Endodermal cell (in vitro differentiated cells): Measurements from ENCODE around the gene DDA1. TPM values are rescaled to one million over a fixed set of nuclear protein-coding genes. Genes with fewer than 3 reads are reported as not detected.

Experiments used
- DNase-seq: peaks from one replicate; pipeline ENCODE4 v3.0.0-alpha.2; 2017
- H3K27ac ChIP-seq: 2 replicates; pipeline ENCODE4 v1.5.1; 2013; ENCODE audit warnings: mild to moderate bottlenecking, low read depth, low read length, moderate library complexity
- H3K27me3 ChIP-seq: 2 replicates; pipeline ENCODE4 v1.6.1; 2013; ENCODE audit warnings: mild to moderate bottlenecking, low read length, moderate library complexity; ENCODE audit not compliant: insufficient read depth, control insufficient read depth, poor library complexity, severe bottlenecking
- H3K36me3 ChIP-seq: 2 replicates; pipeline ENCODE4 v1.7.0; 2013; ENCODE audit warnings: mild to moderate bottlenecking, low read length, moderate library complexity; ENCODE audit not compliant: control insufficient read depth, insufficient read depth
- H3K4me1 ChIP-seq: one replicate; pipeline ENCODE4 v1.7.0; 2013; ENCODE audit warnings: low read length; ENCODE audit not compliant: control insufficient read depth, insufficient read depth
- H3K4me3 ChIP-seq: 2 replicates; pipeline ENCODE4 v1.5.1; 2013; ENCODE audit warnings: mild to moderate bottlenecking, low read length, moderate library complexity
- H3K9ac ChIP-seq: 2 replicates; pipeline ENCODE4 v1.6.1; 2013; ENCODE audit warnings: mild to moderate bottlenecking, low read length, moderate library complexity; ENCODE audit not compliant: poor library complexity, severe bottlenecking; ENCODE audit errors: extremely low read depth
- H3K9me3 ChIP-seq: 2 replicates; pipeline ENCODE4 v1.6.1; 2013; ENCODE audit warnings: mild to moderate bottlenecking, low read length, moderate library complexity; ENCODE audit not compliant: control insufficient read depth
- H3K27ac Mint-ChIP-seq: 2 replicates; pipeline ENCODE4 v1.8.0; 2020; ENCODE audit warnings: mixed read lengths
- H3K27me3 Mint-ChIP-seq: 2 replicates; pipeline ENCODE4 v1.8.0; 2021; ENCODE audit warnings: mild to moderate bottlenecking, mixed read lengths; ENCODE audit not compliant: insufficient read depth
- H3K36me3 Mint-ChIP-seq: 2 replicates; pipeline ENCODE4 v1.8.0; 2020; ENCODE audit warnings: low read depth, mixed read lengths
- H3K4me1 Mint-ChIP-seq: 2 replicates; pipeline ENCODE4 v1.8.0; 2020; ENCODE audit warnings: mixed read lengths
- H3K4me3 Mint-ChIP-seq: 2 replicates; pipeline ENCODE4 v1.8.0; 2020; ENCODE audit warnings: mild to moderate bottlenecking, moderate library complexity, mixed read lengths
- H3K9me3 Mint-ChIP-seq: 2 replicates; pipeline ENCODE4 v1.8.0; 2020; ENCODE audit warnings: mild to moderate bottlenecking, mixed read lengths
- CTCF ChIP-seq: fragments of 200-600 bp; sonication (generic); conservative IDR thresholded peaks from 2 replicates; pipeline ENCODE4 v1.5.0; 2021; ENCODE audit warnings: antibody characterized with exemption, mild to moderate bottlenecking
- WGBS, 2 experiments: methylation state at CpG; one replicate each; pipeline versions ENCODE4 v1.1.5 to v1.1.7; 2013; ENCODE audit warnings: missing lambda C conversion rate in 2 of 2, mixed read lengths in 1 of 2; ENCODE audit not compliant: insufficient coverage in 1 of 2, insufficient read length in 1 of 2; 5-methylcytosine and 5-hydroxymethylcytosine counted together
- total RNA-seq, 2 donors: library from RNA; stranded (reverse); fragmentation: NEBNext Ultra II Directional in 1 of 2; extraction: Animal tissue kit (Norgen Biotek cat#: 25700) in 1 of 2; gene quantifications; 2 replicates in 1 of 2; 3 replicates in 1 of 2; pipeline ENCODE4 v1.2.1, GENCODE V29; 2021

The DDA1 gene
- total RNA-seq, 2 donors from 2014 or later, result 36.9 to 42.3 TPM

DNA sequence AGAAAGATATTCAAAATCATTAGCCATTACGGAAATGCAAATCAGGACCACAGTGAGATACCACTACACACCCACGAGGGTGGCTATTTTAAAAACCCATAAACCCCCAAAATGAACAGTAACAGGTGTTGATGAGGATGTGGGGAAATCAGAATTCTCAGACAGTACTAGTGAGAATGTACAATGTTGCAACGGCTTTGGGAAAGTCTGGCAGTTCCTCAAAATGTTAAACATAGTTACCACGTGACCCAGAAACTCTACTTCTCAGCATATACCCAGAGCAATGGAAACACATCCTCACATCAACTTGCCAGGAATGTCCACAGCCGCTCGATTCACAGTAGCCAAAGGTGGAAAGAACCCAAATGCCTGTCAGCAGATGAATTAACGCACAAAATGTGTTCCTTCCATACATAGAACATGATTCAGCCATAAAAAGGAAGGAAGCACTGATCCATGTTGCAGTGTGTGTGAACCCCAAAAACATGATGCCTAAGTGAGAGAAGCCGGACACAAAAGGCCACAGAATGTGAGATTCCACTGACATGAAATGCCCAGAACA, 60.7 kb downstream of the DDA1 start:
- peaks cover 8% of the 10 kb centered on the region for H3K27me3 Mint-ChIP-seq
- no peak overlapping the region for H3K4me3 Mint-ChIP-seq
- H3K27ac ChIP-seq, result no peak overlapping the region
- no peak for DNase-seq
- 87 to 93% methylated on average over 4 to 7 of the region's 8 CpGs for WGBS, 2 experiments
- no peaks in the 10 kb centered on the region for H3K4me1 Mint-ChIP-seq
- H3K9me3 ChIP-seq, result no peaks in the 10 kb centered on the region
- no peaks in the 10 kb centered on the region for H3K4me1 ChIP-seq
- H3K27me3 ChIP-seq, result no peaks in the 10 kb centered on the region
- H3K36me3 ChIP-seq, result no peaks in the 10 kb centered on the region
- H3K27ac Mint-ChIP-seq, result no peak overlapping the region
- no peaks in the 10 kb centered on the region for H3K9me3 Mint-ChIP-seq
- H3K4me3 ChIP-seq, result no peak overlapping the region
- H3K9ac ChIP-seq, result no peak overlapping the region
- no peak for TF ChIP-seq CTCF
- no peaks in the 10 kb centered on the region for H3K36me3 Mint-ChIP-seq

Other genes with a start within 250 kb of the DDA1 start
- gene HAUS8, start 234.1 kb upstream of the DDA1 start, total RNA-seq, result 10 to 100 TPM; 19.4 to 19.9 TPM
- 10 to 100 TPM; 79.4 to 96.8 TPM for gene MYO9B, start 233.8 kb upstream of the DDA1 start, total RNA-seq
- 10 to 100 TPM; 17.4 to 18.4 TPM for gene USE1, start 94.2 kb upstream of the DDA1 start, total RNA-seq
- 10 to 100 TPM; 23.1 to 29.1 TPM for gene OCEL1, start 83.3 kb upstream of the DDA1 start, total RNA-seq
- 100 to 1,000 TPM; 103 to 107 TPM for gene NR2F6, start 63.6 kb upstream of the DDA1 start, total RNA-seq
- gene USHBP1, start 44.8 kb upstream of the DDA1 start, total RNA-seq, result 1 to 10 TPM; 3.8 to 6.2 TPM
- gene BABAM1, start 42.1 kb upstream of the DDA1 start, total RNA-seq, result 100 to 1,000 TPM; 136 to 151 TPM
- gene ANKLE1, start 27.7 kb upstream of the DDA1 start, total RNA-seq, result 1 to 10 TPM; 4.6 to 9.9 TPM
- gene ABHD8, start 6.1 kb upstream of the DDA1 start, total RNA-seq, result 10 to 100 TPM; 11.6 to 21.1 TPM
- gene MRPL34, start 3.7 kb upstream of the DDA1 start, total RNA-seq, result 10 to 100 TPM; 58.1 to 62.2 TPM
- 10 to 100 TPM; 27.5 to 29.5 TPM for gene ANO8, start 25.3 kb downstream of the DDA1 start, total RNA-seq
- gene GTPBP3, start 28.0 kb downstream of the DDA1 start, total RNA-seq, result 10 to 100 TPM; 48.7 to 55.7 TPM
- gene PLVAP, start 67.8 kb downstream of the DDA1 start, total RNA-seq, result under 1 TPM in 1 of 2 donors, not detected in 1; 0.44 TPM
- gene CCDC194, start 84.6 kb downstream of the DDA1 start, total RNA-seq, result 1 to 10 TPM; 2.0 to 3.4 TPM
- 100 to 1,000 TPM in 1 of 2 donors, 10 to 100 TPM in 1; 50.8 to 147 TPM for gene BST2, start 96.1 kb downstream of the DDA1 start, total RNA-seq
- 10 to 100 TPM; 63.1 to 64.8 TPM for gene MVB12A, start 110.5 kb downstream of the DDA1 start, total RNA-seq
- 1 to 10 TPM; 3.5 to 4.8 TPM for gene TMEM221, start 139.1 kb downstream of the DDA1 start, total RNA-seq
- gene NXNL1, start 151.4 kb downstream of the DDA1 start, total RNA-seq, result not detected
- gene SLC27A1, start 161.0 kb downstream of the DDA1 start, total RNA-seq, result 10 to 100 TPM; 11.8 to 16.9 TPM
- 100 to 1,000 TPM; 121 to 132 TPM for gene PGLS, start 202.1 kb downstream of the DDA1 start, total RNA-seq
- 10 to 100 TPM; 61.2 to 68.3 TPM for gene COLGALT1, start 246.1 kb downstream of the DDA1 start, total RNA-seq